KMS-11 (cell line): ENCODE results near the gene PHKB.

Experiments
- H2AFZ ChIP-seq: fragments of 200-600 bp; sonication (generic); 2 replicates; pipeline ENCODE4 v1.6.1; 2016; ENCODE audit warnings: antibody characterized with exemption, mixed run types, low read depth
- H3K27ac ChIP-seq: fragments of 200-600 bp; sonication (generic); 2 replicates; pipeline ENCODE4 v1.6.1; 2016; ENCODE audit warnings: mild to moderate bottlenecking, mixed run types
- H3K27me3 ChIP-seq: fragments of 200-600 bp; sonication (generic); 2 replicates; pipeline ENCODE4 v1.6.1; 2017; ENCODE audit warnings: mild to moderate bottlenecking, low read depth, mixed run types, moderate library complexity; ENCODE audit not compliant: insufficient read depth
- H3K36me3 ChIP-seq: fragments of 200-600 bp; sonication (generic); 2 replicates; pipeline ENCODE4 v1.6.1; 2017; ENCODE audit warnings: mild to moderate bottlenecking, mixed run types; ENCODE audit not compliant: insufficient read depth
- H3K4me1 ChIP-seq: fragments of 200-600 bp; sonication (generic); 2 replicates; pipeline ENCODE4 v1.6.1; 2016; ENCODE audit warnings: mild to moderate bottlenecking, low read depth, mixed run types; ENCODE audit not compliant: poor library complexity, severe bottlenecking
- H3K4me2 ChIP-seq: fragments of 200-600 bp; sonication (generic); 2 replicates; pipeline ENCODE4 v1.7.0; 2016; ENCODE audit warnings: mild to moderate bottlenecking, mixed run types
- H3K4me3 ChIP-seq: fragments of 200-600 bp; sonication (generic); IDR thresholded peaks from 2 replicates; pipeline ENCODE4 v1.6.1; 2017; ENCODE audit warnings: low read depth, low read length, mixed read lengths; ENCODE audit not compliant: insufficient read depth
- H3K79me2 ChIP-seq: fragments of 200-600 bp; sonication (generic); 2 replicates; pipeline ENCODE4 v1.6.1; 2016; ENCODE audit warnings: low read depth, mixed run types; ENCODE audit not compliant: insufficient read depth
- H3K9ac ChIP-seq: fragments of 200-600 bp; sonication (generic); 2 replicates; pipeline ENCODE4 v1.6.1; 2016; ENCODE audit warnings: mild to moderate bottlenecking, mixed run types
- H4K20me1 ChIP-seq: fragments of 200-600 bp; sonication (generic); 2 replicates; pipeline ENCODE4 v1.6.1; 2016; ENCODE audit warnings: mild to moderate bottlenecking, mixed run types; ENCODE audit not compliant: insufficient read depth
- CTCF ChIP-seq: fragments of 200-600 bp; sonication (generic); conservative IDR thresholded peaks from 2 replicates; pipeline ENCODE4 v1.6.1; 2017; ENCODE audit warnings: low read depth, mild to moderate bottlenecking, antibody characterized with exemption, low read length, moderate library complexity, mixed read lengths

The PHKB gene

GRCh38 chr16:47493381-47494337 lies 32.5 kb downstream of the PHKB start:
- Histone ChIP-seq H3K36me3 (no peaks in the 10 kb centered on the region), H3K4me3 (no peak overlapping the region), H4K20me1 (no peaks in the 10 kb centered on the region), H3K27me3 (no peaks in the 10 kb centered on the region), H3K27ac (no peak overlapping the region), H3K79me2 (no peaks in the 10 kb centered on the region), H2AFZ (no peak overlapping the region), H3K4me2 (no peak overlapping the region), H3K4me1 (peaks cover 13% of the 10 kb centered on the region), H3K9ac (no peak overlapping the region)
- TF ChIP-seq CTCF, result no peak

- Histone ChIP-seq H4K20me1 (no peaks in the 10 kb centered on the region), H3K9ac (no peak overlapping the region), H3K27ac (no peak overlapping the region), H3K4me3 (no peak overlapping the region), H3K36me3 (no peaks in the 10 kb centered on the region), H3K27me3 (no peaks in the 10 kb centered on the region), H3K79me2 (no peaks in the 10 kb centered on the region), H2AFZ (no peak overlapping the region), H3K4me2 (no peak overlapping the region), H3K4me1 (no peaks in the 10 kb centered on the region)
- no peak for TF ChIP-seq CTCF
Measured at GRCh38 chr16:47499080-47499699, 38.1 kb downstream of the PHKB start.

GRCh38 chr16:47499700-47500264 lies 38.7 kb downstream of the PHKB start:
- H3K9ac ChIP-seq, result no peak overlapping the region
- no peak overlapping the region for H3K4me2 ChIP-seq
- no peak overlapping the region for H3K4me3 ChIP-seq
- no peak for TF ChIP-seq CTCF
- H2AFZ ChIP-seq, result no peak overlapping the region
- H3K36me3 ChIP-seq, result no peaks in the 10 kb centered on the region
- no peaks in the 10 kb centered on the region for H4K20me1 ChIP-seq
- H3K27me3 ChIP-seq, result no peaks in the 10 kb centered on the region
- H3K4me1 ChIP-seq, result no peaks in the 10 kb centered on the region
- no peaks in the 10 kb centered on the region for H3K79me2 ChIP-seq
- no peak overlapping the region for H3K27ac ChIP-seq

- no peak overlapping the region for H3K9ac ChIP-seq
- TF ChIP-seq CTCF, result no peak
- no peak overlapping the region for H3K4me3 ChIP-seq
- no peaks in the 10 kb centered on the region for H3K4me1 ChIP-seq
- no peak overlapping the region for H2AFZ ChIP-seq
- H4K20me1 ChIP-seq, result no peaks in the 10 kb centered on the region
- H3K27me3 ChIP-seq, result no peaks in the 10 kb centered on the region
- H3K4me2 ChIP-seq, result no peak overlapping the region
- no peaks in the 10 kb centered on the region for H3K79me2 ChIP-seq
- H3K27ac ChIP-seq, result no peak overlapping the region
- H3K36me3 ChIP-seq, result no peaks in the 10 kb centered on the region
Measured at GRCh38 chr16:47503936-47504335, 42.8 kb downstream of the PHKB start.
